ENCODE measurements around the gene ANO4. TPM values are rescaled to one million over a fixed set of nuclear protein-coding genes. Genes with fewer than 3 reads are reported as not detected.

Gene ANO4
- not detected in 2 replicates for total RNA-seq (2014; rRNA removed; shearing (Covaris generic))

GRCh38 chr12:100794441-100795173 is at the start of gene ANO4:
ANO4 (plus strand) TSS chr12:100794776; CDS start chr12:100901786, 107,010 bp downstream.
- peak; percentile 21 for DNase-seq (ENCODE audit: low spot score)

GRCh38 chr12:100745378-100746071 is 49.1 kb upstream of the ANO4 start:
- DNase-seq (ENCODE audit: low spot score): no peak
- in situ Hi-C loops (cut with HindIII; ENCODE audit: low sequenced_read_pairs): no loop called here

More at GRCh38 chr12:100794441-100795173, at the start of gene ANO4:
- in situ Hi-C loops (cut with HindIII; ENCODE audit: low sequenced_read_pairs): no loop called here

- in situ Hi-C loops (cut with HindIII; ENCODE audit: low sequenced_read_pairs): no loop called here
- DNase-seq (ENCODE audit: low spot score): no peak
Observed at GRCh38 chr12:100752841-100753240, 41.7 kb upstream of the ANO4 start.

GRCh38 chr12:100753837-100754236 is 40.7 kb upstream of the ANO4 start:
- DNase-seq (ENCODE audit: low spot score): no peak
- in situ Hi-C loops (cut with HindIII; ENCODE audit: low sequenced_read_pairs): no loop called here

- DNase-seq (ENCODE audit: low spot score): no peak
- in situ Hi-C loops (cut with HindIII; ENCODE audit: low sequenced_read_pairs): no loop called here
Observed at GRCh38 chr12:100755186-100755585, 39.4 kb upstream of the ANO4 start.

- peak; percentile 30 for DNase-seq (ENCODE audit: low spot score)
- in situ Hi-C loops (cut with HindIII; ENCODE audit: low sequenced_read_pairs): no loop called here
Observed at GRCh38 chr12:100758083-100758482, 36.5 kb upstream of the ANO4 start.

GRCh38 chr12:100767371-100767770 is 27.2 kb upstream of the ANO4 start:
- no peak for DNase-seq (ENCODE audit: low spot score)
- in situ Hi-C loops (cut with HindIII; ENCODE audit: low sequenced_read_pairs): no loop called here

- in situ Hi-C loops (cut with HindIII; ENCODE audit: low sequenced_read_pairs): no loop called here
- no peak for DNase-seq (ENCODE audit: low spot score)
Observed at GRCh38 chr12:100767950-100768349, 26.6 kb upstream of the ANO4 start.

GRCh38 chr12:100778967-100779590 is 15.5 kb upstream of the ANO4 start:
- in situ Hi-C loops (cut with HindIII; ENCODE audit: low sequenced_read_pairs): no loop called here
- DNase-seq (ENCODE audit: low spot score): no peak

- DNase-seq (ENCODE audit: low spot score): no peak
- in situ Hi-C loops (cut with HindIII; ENCODE audit: low sequenced_read_pairs): no loop called here
Observed at GRCh38 chr12:100789146-100789545, 5.4 kb upstream of the ANO4 start.

- DNase-seq (ENCODE audit: low spot score): no peak
- in situ Hi-C loops (cut with HindIII; ENCODE audit: low sequenced_read_pairs): no loop called here
Observed at GRCh38 chr12:100789975-100790374, 4.6 kb upstream of the ANO4 start.

GRCh38 chr12:100790552-100790951 is 4.0 kb upstream of the ANO4 start:
- no peak for DNase-seq (ENCODE audit: low spot score)
- in situ Hi-C loops (cut with HindIII; ENCODE audit: low sequenced_read_pairs): no loop called here

- in situ Hi-C loops (cut with HindIII; ENCODE audit: low sequenced_read_pairs): no loop called here
- DNase-seq (ENCODE audit: low spot score): no peak
Observed at GRCh38 chr12:100793182-100793581, 1.4 kb upstream of the ANO4 start.

- DNase-seq (ENCODE audit: low spot score): peak; percentile 15
- in situ Hi-C loops (cut with HindIII; ENCODE audit: low sequenced_read_pairs): no loop called here
Observed at GRCh38 chr12:100795174-100795799, 711 bp downstream of the ANO4 start.

GRCh38 chr12:100795800-100796179 is 1.2 kb downstream of the ANO4 start:
- no peak for DNase-seq (ENCODE audit: low spot score)
- in situ Hi-C loops (cut with HindIII; ENCODE audit: low sequenced_read_pairs): no loop called here

- DNase-seq (ENCODE audit: low spot score): no peak
- in situ Hi-C loops (cut with HindIII; ENCODE audit: low sequenced_read_pairs): no loop called here
Observed at GRCh38 chr12:100796621-100797020, 2.0 kb downstream of the ANO4 start.

- in situ Hi-C loops (cut with HindIII; ENCODE audit: low sequenced_read_pairs): no loop called here
- DNase-seq (ENCODE audit: low spot score): no peak
Observed at GRCh38 chr12:100797246-100797645, 2.7 kb downstream of the ANO4 start.

GRCh38 chr12:100797786-100798185 is 3.2 kb downstream of the ANO4 start:
- in situ Hi-C loops (cut with HindIII; ENCODE audit: low sequenced_read_pairs): no loop called here
- DNase-seq (ENCODE audit: low spot score): no peak

- DNase-seq (ENCODE audit: low spot score): no peak
- in situ Hi-C loops (cut with HindIII; ENCODE audit: low sequenced_read_pairs): no loop called here
Observed at GRCh38 chr12:100798286-100799160, 3.9 kb downstream of the ANO4 start.
